Brain microvascular endothelial cell (primary cell): ENCODE results near the gene MYLK.

Source experiments
- DNase-seq: peaks from one replicate; pipeline ENCODE4 v3.0.0-alpha.2; 2020
- H3K27ac ChIP-seq: fragments of 250-450 bp; sonication (Bioruptor Pico); 2 replicates; pipeline ENCODE4 v1.5.1; 2020; ENCODE audit warnings: mild to moderate bottlenecking, moderate library complexity
- H3K27me3 ChIP-seq: fragments of 250-450 bp; sonication (Bioruptor Pico); replicated peaks from 2 replicates; pipeline ENCODE4 v1.5.1; 2020; ENCODE audit warnings: mild to moderate bottlenecking
- H3K36me3 ChIP-seq: fragments of 250-450 bp; sonication (Bioruptor Pico); replicated peaks from 2 replicates; pipeline ENCODE4 v1.5.1; 2020; ENCODE audit warnings: mild to moderate bottlenecking
- H3K4me3 ChIP-seq: 2 replicates; pipeline ENCODE4 v1.5.1; 2011; ENCODE audit warnings: low read depth, mild to moderate bottlenecking, control low read depth, low read length, moderate library complexity
- CTCF ChIP-seq: IDR thresholded peaks from 2 replicates; pipeline ENCODE4 v1.5.1; 2011; ENCODE audit warnings: low read depth, mild to moderate bottlenecking, moderate library complexity, low read length, control low read depth, inconsistent platforms; ENCODE audit errors: missing control alignments
- in situ Hi-C: cut with HindIII; loops from 2 replicates; pipeline ENCODE4 v1.10.0; 2017; ENCODE audit warnings: low sequenced_read_pairs, low pct_ligation_motif_present

Gene MYLK

GRCh38 chr3:123759871-123760270, 124.3 kb downstream of the MYLK start:
- Histone ChIP-seq H3K36me3 (no peaks in the 10 kb centered on the region), H3K27ac (no peak overlapping the region), H3K4me3 (no peak overlapping the region), H3K27me3 (no peaks in the 10 kb centered on the region)
- in situ Hi-C loops: no loop called here
- TF ChIP-seq CTCF: no peak
- DNase-seq: no peak

- no peaks in the 10 kb centered on the region for H3K36me3 ChIP-seq
- no peaks in the 10 kb centered on the region for H3K27me3 ChIP-seq
- in situ Hi-C loops: no loop called here
- no peak overlapping the region for H3K27ac ChIP-seq
- TF ChIP-seq CTCF: no peak
- DNase-seq: no peak
- H3K4me3 ChIP-seq: no peak overlapping the region
Measured at GRCh38 chr3:123759311-123759710, 124.8 kb downstream of the MYLK start.

- Histone ChIP-seq H3K27me3 (no peaks in the 10 kb centered on the region), H3K27ac (no peak overlapping the region), H3K4me3 (no peak overlapping the region), H3K36me3 (no peaks in the 10 kb centered on the region)
- in situ Hi-C loops: no loop called here
- DNase-seq: no peak
- TF ChIP-seq CTCF: no peak
Measured at GRCh38 chr3:123758081-123758564, 126.0 kb downstream of the MYLK start.

GRCh38 chr3:123757281-123757940, 126.7 kb downstream of the MYLK start:
- in situ Hi-C loops: no loop called here
- no peak for DNase-seq
- TF ChIP-seq CTCF: no peak
- Histone ChIP-seq H3K27me3 (no peaks in the 10 kb centered on the region), H3K36me3 (no peaks in the 10 kb centered on the region), H3K27ac (no peak overlapping the region), H3K4me3 (no peak overlapping the region)

- Histone ChIP-seq H3K27ac (no peak overlapping the region), H3K27me3 (no peaks in the 10 kb centered on the region), H3K4me3 (no peak overlapping the region), H3K36me3 (no peaks in the 10 kb centered on the region)
- DNase-seq: no peak
- in situ Hi-C loops: no loop called here
- no peak for TF ChIP-seq CTCF
Measured at GRCh38 chr3:123755501-123755900, 128.6 kb downstream of the MYLK start.

GRCh38 chr3:123755085-123755484, 129.0 kb downstream of the MYLK start:
- H3K27ac ChIP-seq: no peak overlapping the region
- no peak for TF ChIP-seq CTCF
- no peak for DNase-seq

More at GRCh38 chr3:123755085-123755484, 129.0 kb downstream of the MYLK start:
- no peak overlapping the region for H3K4me3 ChIP-seq
- H3K36me3 ChIP-seq: no peaks in the 10 kb centered on the region
- H3K27me3 ChIP-seq: no peaks in the 10 kb centered on the region
- in situ Hi-C loops: no loop called here
